Endometrium (tissue), 2 donors: ENCODE results near the gene CSH1.
A peak's percentile ranks its signal among the peaks of the same experiment; 100 is the strongest.
"Not testable (repeated sequence)": the region's sequence is repeated elsewhere in the genome, so short reads cannot be mapped to it uniquely, and the experiment has no call there.

Experiments used
- FAIRE-seq: peaks from 2 replicates; lab custom pipeline; 2012; peaks lifted over from hg19 to GRCh38; lab: Jason Lieb, UNC
- donor health status: control.
- donor health status: control.

CSH1 gene

DNA sequence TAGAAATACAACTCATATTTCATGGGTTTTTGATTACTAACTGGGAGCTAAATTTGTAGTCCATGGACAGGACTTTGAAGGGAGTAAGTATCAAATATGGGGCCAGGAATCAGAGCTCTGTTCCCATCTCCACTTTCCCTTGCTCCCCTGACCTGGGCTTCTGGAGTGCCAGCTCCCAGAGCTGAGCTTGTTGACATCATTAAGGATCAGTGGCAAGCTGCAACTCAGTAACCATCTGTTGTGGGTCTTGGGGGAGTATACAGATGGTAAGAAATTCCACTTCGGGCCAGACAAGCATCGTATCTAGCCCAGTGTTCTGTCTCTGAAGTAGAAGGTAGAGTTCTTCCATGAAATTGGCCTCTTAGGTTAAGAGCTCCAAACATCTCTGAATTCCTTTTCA is 5.6 kb upstream of the CSH1 start:
- FAIRE-seq = not testable (repeated sequence)

- FAIRE-seq = not testable (repeated sequence)
Measured at GRCh38 chr17:63898899-63899798, 2.8 kb upstream of the CSH1 start.

- FAIRE-seq = not testable (repeated sequence)
Measured at GRCh38 chr17:63894821-63895220, 1.6 kb downstream of the CSH1 start.

GRCh38 chr17:63894021-63894420 is 2.4 kb downstream of the CSH1 start:
- not testable (repeated sequence) for FAIRE-seq

- not testable (repeated sequence) for FAIRE-seq
Measured at GRCh38 chr17:63892316-63893037, 3.9 kb downstream of the CSH1 start.

- FAIRE-seq = peak; percentile 8
Measured at GRCh38 chr17:63889026-63889848, 7.1 kb downstream of the CSH1 start.

DNA sequence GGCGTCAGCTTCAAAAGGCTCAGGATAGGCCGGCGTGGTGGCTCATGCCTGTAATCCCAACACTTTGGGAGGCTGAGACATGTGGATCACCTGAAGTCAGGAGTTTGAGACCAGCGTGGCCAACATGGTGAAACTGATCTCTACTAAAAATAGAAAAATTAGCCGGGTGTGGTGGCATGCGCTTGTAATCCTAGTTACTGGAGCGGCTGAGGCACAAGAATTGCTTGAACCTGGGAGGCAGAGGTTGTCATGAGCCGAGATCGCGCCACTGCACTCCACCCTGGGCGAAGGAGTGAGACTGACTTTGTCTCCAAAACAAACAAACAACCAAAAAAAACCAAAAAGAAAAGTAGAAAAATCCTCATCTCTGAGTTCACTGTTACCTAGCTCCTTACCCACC is 11.3 kb downstream of the CSH1 start:
- not testable (repeated sequence) for FAIRE-seq

DNA sequence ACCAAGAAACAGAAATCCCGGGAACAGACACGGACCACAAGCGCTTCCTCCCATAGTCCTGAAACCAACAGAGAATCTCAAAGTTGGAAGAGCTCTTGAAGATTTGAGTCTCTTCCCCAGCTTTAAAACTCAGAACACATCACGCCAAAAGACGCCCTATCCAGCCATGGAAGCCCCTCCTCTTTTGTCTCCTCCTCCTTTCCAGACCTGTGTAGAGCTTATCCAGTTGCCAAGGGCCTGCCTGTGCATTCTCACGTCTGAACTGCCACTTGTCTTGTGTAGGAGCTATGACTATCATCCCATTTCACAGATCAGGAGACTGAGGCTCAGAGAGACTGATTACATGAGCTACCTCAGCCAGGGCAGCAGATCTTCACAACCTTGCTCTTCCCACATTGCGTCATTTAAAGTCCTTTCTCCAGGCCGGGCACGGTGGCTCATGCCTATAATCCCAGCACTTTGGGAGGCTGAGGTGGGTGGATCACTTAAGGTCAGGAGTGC is 13.7 kb downstream of the CSH1 start:
- FAIRE-seq = not testable (repeated sequence)

GRCh38 chr17:63881935-63882601 is 14.3 kb downstream of the CSH1 start, which contains the start of gene GH2:
TSS of gene GH2 (minus strand) at chr17:63881944. CDS start at chr17:63881801, 143 bp downstream.
- no peak for FAIRE-seq

GRCh38 chr17:63881337-63881736 is 15.0 kb downstream of the CSH1 start:
- FAIRE-seq = not testable (repeated sequence)

GRCh38 chr17:63880706-63881105 is 15.7 kb downstream of the CSH1 start:
- no peak for FAIRE-seq

DNA sequence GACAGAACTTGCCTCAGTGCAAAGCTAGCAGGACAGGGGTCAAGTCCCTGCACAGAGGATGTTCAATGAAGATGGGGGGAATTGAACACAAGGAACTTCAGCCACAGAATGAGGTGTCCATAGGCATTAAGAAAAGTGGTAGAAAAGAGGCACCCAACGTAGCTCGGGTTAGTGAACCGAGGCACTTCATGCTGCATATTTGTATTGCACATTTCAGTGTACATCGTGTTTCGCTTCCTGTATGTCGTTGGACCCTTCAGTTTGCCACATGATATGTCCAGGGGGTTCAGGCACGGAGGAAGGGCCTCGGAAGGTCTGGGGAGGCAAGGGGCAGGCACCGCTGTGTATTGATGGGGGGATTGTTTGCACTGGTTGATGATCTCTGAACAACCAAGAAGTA is 18.0 kb downstream of the CSH1 start:
- FAIRE-seq = not testable (repeated sequence)

DNA sequence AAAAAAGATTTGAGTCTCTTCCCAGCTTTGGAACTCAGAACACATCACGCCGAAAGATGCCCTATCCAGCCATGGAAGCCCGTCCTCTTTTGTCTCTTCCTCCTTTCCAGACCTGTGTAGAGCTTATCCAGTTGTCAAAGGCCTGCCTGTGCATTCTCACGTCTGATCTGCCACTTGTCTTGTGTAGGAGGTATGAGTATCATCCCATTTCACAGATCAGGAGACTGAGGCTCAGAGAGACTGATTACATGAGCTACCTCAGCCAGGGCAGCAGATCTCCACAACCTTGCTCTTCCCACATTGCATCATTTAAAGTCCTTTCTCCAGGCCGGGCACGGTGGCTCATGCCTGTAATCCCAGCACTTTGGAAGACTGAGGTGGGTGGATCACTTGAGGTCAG is 21.7 kb downstream of the CSH1 start:
- FAIRE-seq = not testable (repeated sequence)

- not testable (repeated sequence) for FAIRE-seq
Measured at GRCh38 chr17:63874061-63874626, 22.2 kb downstream of the CSH1 start.

DNA sequence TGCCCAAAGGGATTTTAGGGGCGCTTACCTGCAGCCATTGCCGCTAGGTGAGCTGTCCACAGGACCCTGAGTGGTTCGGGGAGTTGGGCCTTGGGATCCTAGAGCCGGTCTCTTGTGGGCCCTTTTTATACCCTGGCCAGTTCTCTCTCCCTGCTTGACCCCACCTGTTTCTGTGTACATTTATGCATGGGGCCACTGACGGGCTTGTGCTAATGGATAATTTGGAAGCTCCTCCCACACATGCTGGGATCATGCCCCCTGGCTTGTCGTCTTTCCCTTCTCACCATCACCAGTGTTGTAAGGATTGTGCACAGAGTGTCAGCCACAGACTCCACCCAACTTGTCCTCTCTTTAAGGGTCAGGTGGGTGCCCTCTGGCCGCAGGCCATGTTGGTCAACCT is 22.8 kb downstream of the CSH1 start, which contains the start of gene CSH2:
Gene CSH2, minus strand, starts transcription at position 101 of the 400 bp plus-strand sequence. Its CDS starts 63 bp downstream, at position 38.
- not testable (repeated sequence) for FAIRE-seq

GRCh38 chr17:63871646-63872365 is 24.6 kb downstream of the CSH1 start:
- FAIRE-seq = not testable (repeated sequence)

DNA sequence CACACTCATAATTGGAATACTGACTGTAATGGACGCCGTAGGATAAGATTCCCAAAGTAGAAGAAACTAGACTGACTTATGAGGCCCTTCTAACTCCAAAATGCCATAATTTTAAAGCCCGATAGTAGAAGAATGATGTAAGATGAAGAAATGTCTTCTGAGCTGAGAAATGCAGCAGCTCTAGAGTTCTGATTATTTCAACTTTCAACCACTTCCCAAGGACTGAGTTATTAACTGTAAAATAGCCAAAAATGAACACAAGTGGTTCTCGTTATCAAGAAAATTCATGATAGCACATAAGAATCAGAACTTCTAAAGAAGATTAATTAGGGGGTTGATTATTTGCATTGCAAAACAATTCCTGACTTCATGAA is 26.1 kb downstream of the CSH1 start:
- FAIRE-seq = not testable (repeated sequence)

DNA sequence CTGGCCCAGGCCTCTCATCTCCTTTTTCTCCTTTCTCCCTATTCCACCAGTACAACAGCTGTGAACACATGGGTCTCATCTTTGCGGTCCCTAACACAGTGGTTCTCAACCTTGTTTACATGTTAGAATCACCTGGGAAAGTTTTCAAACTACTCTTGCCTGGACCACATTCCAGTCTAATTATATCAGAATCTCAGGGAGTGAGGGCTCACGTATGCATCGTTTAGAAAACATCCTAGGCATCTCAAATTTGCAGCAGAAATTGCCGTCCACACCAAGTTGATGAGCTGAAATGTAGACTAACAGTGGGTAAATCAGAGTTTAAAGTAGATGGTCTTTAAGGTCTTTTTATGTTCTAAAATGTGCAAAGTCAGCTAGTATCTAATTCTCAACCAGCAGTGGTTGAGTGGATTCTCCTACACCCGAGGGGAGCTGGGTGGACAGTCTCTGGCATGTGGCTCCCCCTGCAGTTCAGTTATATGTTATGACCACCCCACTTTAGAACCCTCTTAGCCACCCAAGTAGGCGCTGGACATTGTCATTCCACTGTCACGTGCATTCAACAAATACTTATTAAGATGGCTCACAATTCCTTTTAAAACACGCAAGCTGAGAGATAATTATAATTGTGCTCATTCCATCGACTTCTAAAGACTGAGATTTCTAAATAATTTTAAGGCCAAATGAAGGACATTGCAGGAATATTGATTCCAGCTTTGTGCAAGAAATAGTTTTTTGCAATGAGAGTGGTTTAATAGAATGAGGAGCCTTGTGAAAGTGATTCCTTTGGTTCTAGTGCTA is 26.7 kb downstream of the CSH1 start:
- FAIRE-seq = not testable (repeated sequence)

GRCh38 chr17:63866625-63867024 is 29.7 kb downstream of the CSH1 start:
- not testable (repeated sequence) for FAIRE-seq
